Stimulated activated CD4-positive, alpha-beta T cell treated with anti-CD3 and anti-CD28 coated beads, Interleukin-4, amount 100 ng/mL, for 48 hours (primary cell): ENCODE results near the gene SETD1B.
"Not testable (repeated sequence)": the region's sequence is repeated elsewhere in the genome, so short reads cannot be mapped to it uniquely, and the experiment has no call there.

ENCODE experiments used
- DNase-seq, 2 donors: peaks; one replicate each; pipeline ENCODE4 v3.0.0-alpha.2; 2020; ENCODE audit warnings: low read depth in 2 of 2

The SETD1B gene

GRCh38 chr12:121857322-121858246 lies 53.8 kb downstream of the SETD1B start:
- DNase-seq: no peak

DNA sequence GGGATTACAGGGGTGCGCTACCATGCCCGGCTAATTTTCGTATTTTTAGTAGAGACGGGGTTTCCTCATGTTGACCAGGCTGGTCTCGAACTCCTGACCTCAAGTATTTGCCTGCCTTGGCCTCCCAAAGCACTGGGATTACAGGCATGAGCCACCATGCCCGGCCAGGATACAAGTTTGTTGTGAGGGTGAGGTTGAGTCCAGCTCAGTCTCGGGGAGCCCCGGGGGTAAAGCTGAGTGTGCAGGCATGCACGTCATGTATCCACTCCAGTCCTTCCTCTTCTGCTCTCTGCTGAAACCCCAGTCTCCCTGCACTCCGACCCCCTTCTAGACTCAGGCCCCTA lies 54.5 kb downstream of the SETD1B start:
- no peak for DNase-seq

GRCh38 chr12:121858662-121859572 lies 55.1 kb downstream of the SETD1B start, which contains the start of gene HPD:
TSS of gene HPD (minus strand) at chr12:121858859. CDS start at chr12:121858823, 36 bp downstream.
- no peak for DNase-seq

- no peak for DNase-seq
These were observed 56.4 kb downstream of the SETD1B start for GRCh38 chr12:121860257-121860656.

DNA sequence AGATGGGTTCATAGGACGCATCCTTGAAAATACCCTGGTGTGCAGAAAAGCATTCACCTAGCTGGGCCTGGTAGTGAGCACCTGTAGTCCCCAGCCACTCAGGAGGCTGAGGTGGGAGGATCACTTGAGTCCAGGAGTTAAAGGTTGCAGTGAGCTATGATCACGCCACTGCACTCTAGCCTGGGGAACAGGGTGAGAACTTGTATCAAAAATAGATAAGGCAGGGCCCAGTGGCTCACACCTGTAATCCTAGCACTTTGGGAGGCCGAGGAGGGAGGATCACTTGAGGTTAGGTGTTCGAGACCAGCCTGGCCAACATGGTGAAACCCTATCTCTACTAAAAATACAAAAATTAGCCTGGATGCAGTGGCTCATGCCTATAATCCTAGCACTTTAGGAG lies 56.9 kb downstream of the SETD1B start:
- not testable (repeated sequence) for DNase-seq

DNA sequence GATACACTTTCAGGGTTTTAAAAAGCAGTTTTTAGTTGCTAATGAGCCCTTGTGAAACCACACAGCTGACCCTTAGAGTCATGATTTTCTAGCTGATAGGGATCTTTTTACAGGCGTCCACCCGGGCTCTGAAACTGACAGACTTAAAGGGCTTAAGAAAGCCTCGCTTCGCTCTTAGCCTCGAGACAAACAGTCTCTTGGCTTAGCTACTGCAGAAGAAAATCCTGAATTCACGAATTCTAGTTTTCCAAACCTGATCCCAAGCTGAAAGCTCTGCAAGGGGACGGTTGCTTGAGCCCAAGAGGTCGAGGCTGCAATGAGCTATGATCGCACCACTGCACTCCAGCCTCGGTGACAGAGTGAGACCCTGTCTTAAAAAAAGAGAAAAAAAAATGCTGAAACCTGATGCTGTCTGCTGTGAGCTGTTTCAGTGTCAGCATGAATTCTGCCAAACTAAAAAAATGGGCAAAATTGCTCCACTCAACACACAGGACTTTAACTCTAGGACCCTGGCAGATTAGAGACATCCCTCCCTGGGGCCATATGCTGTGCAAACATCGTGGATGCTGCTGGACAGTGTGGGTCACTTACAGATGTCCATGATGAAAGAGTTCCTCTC lies 57.9 kb downstream of the SETD1B start:
- no peak for DNase-seq

DNA sequence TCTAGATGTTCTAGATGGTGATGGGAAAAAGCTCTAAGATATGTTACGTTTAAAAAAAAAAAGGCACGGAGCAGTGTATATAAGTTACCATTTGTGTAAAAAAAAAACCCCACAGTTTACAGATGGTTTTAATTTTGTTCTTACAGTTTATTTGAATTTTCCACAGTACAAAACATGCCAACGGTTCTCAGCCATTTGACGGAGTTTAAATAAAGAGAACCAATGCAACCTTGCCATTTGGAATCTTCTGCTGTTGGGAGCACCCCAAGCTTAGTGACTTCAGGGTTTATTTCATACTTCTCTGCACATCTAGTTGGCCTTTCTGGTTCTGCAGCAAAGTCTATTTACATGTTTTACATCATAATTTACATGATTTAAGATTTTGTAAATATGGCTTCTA lies 62.5 kb downstream of the SETD1B start:
- DNase-seq: no peak

GRCh38 chr12:121869229-121869628 lies 65.4 kb downstream of the SETD1B start:
- not testable (repeated sequence) for DNase-seq

DNA sequence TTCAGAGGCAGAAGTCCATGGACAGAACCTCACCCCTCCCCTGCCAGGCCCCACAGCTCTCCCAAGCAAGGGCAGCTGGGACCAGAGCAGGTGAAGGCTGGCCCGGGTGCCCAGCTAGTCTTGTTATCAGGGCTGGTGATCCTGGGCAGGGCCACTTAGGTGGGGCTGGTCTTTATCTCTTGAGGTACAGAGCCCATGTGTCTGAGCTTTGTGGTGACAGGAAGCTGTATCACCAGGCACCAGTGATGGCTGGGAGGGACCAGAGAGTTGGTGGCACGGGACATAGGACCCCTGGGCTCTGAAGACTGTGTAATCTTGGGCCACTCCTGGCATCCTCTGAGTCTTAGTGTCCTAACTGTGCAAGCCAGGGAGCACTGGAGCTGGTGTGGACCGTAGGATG lies 67.7 kb downstream of the SETD1B start:
- DNase-seq: no peak

GRCh38 chr12:121872546-121873215 lies 68.9 kb downstream of the SETD1B start:
- no peak for DNase-seq

DNA sequence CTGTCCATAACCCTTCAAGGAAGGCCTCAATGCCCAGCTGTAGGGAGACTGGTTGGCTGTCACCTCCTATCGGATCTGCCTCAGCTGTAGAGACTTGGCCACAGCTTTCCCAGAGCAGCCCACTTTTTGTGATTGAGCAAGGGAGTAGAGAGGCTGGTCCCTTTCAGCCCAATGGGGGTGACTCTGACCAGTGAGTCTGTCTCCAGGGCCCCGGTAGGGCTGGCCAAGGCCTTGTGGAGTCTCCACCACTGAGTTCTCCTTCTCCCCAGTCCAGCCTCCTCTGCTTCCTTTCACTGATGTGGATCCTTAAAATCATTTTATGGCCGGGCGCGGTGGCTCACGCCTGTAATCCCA lies 69.4 kb downstream of the SETD1B start:
- DNase-seq: no peak

DNA sequence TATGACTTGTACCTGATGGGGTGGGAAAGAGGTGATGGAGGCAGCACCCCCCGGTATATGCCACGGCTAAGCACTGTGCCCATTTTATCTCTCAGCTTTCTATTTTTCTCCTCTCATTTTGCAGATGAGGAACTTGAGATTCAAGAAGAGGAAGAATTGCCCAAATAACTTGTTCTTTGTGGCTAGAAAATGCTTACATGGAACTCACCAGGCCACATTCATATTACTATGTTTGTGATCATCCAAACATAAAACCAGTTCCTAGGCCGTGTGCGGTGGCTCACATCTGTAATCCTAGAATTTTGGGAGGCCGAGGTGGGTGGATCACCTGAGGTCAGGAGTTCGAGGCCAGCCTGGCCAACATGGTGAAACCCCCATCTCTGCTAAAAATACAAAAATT lies 70.3 kb downstream of the SETD1B start:
- no peak for DNase-seq

DNA sequence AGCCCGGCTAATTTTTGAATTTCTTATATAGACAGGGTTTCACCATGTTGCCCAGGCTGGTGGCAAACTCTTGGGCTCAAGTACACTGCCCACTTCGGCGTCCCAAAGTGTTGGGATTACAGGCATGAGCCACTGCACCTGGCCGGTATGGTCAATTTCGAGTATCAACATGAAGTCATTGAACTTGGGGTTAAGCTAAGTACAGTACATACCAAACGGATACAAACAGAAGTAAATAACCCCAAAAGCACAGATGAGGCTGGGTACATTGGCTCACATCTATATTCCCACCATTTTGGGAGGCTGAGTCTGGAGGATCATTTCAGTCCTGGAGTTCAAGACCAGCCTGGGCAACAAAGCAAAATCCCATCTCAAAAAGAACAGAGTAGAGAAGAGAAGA lies 71.8 kb downstream of the SETD1B start:
- DNase-seq: no peak

- not testable (repeated sequence) for DNase-seq
These were observed 72.3 kb downstream of the SETD1B start for GRCh38 chr12:121876080-121876447.
